Epidermal melanocyte (primary cell): ENCODE measurements around the gene PEPD.
A peak's percentile ranks its signal among the peaks of the same experiment; 100 is the strongest.

Experiments
- DNase-seq: peaks from one replicate; pipeline ENCODE4 v3.0.0; 2011; ENCODE audit warnings: low spot score; ENCODE audit not compliant: insufficient read length

Gene PEPD

GRCh38 chr19:33440241-33440640 lies 81.3 kb downstream of the PEPD start:
- no peak for DNase-seq

GRCh38 chr19:33438987-33439781 lies 82.4 kb downstream of the PEPD start:
- DNase-seq: no peak

DNA sequence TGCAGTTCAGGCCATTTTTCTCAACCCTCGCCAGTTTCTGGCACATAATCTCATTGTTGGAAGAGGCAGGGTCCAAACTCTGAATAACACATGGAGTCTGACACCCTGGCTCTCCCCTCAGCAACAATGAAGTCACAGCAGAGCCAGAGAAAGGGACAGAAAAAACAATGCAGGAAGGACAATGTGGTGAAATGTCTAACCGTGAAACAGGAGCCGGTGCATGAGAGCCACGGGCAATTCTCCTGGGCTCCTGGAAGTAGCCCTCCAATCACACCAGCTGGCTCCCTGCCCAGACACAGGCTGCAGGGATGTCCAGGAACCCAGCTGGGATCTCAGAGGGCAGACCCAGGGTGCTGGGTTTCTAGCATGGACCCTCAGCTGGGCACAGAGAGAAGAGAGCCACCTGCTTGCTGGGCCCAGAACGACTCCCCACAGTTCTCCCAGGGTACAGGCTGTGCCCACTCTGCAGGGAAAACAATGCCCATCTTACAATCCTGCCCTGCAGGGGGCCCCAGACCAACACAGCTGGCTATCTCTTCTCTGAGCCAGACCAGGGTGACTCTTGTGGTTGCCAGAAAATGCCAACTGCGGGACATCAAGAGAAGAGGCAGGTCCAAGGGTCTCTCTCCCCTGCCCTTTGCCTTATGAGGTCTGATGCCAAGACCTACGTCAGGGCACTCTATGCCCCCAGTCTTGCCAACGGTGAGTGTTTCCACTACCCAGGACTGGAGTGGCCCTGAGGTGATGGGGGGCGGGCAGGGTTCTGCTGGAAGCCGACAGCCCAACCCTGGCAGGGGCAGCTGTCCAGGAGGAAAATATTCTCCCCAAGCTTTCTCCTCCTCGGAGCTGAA lies 83.5 kb downstream of the PEPD start:
- peak; percentile 31 for DNase-seq

- no peak for DNase-seq
These were observed 84.2 kb downstream of the PEPD start for GRCh38 chr19:33437393-33437820.

DNA sequence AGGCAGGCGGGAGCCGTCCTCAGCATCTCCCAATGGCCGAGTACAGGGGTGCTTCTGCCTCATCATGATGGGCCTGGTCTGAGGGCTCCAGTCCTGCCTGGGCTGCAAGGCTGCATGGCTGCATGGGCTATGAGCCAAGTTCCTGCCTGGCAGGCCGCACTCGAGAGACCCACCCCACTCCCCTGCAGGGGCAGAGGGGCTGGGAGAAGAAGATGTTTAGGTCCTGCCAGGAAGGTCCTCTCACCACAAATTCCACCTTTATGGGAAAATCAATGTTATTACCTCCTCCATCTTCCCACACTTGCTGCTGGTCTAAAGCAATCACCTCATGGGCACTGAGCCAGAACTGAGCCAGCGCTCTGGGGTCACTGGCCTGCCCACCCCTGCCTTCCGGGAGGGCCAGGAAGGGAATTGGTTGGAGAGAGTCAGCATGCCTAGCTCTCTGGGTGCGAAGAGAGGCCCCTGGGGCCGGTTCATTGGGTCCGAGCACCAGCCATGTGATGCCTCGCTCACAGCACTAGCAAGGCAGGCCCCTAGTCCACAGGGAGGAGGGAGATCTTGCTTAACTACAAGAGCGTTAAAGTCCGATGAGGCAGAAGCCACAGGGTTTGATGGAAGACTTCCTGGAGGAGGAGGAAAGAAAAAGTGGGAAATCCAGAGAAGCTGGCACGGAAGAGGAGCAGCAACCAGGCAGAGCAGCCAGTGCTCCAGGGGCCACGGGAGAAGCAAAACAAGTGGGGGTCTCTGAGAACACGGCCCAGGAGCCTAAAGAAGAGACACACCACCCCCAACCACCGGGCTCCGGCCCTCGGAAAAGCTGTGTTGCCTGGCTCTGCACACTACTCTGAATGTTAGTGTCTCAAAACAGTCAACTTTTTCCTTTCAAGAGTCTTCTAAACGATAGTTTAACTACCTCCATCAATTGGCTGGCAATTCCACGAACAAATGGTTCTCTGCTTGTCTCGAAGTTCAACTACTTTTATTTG lies 84.9 kb downstream of the PEPD start:
- no peak for DNase-seq

DNA sequence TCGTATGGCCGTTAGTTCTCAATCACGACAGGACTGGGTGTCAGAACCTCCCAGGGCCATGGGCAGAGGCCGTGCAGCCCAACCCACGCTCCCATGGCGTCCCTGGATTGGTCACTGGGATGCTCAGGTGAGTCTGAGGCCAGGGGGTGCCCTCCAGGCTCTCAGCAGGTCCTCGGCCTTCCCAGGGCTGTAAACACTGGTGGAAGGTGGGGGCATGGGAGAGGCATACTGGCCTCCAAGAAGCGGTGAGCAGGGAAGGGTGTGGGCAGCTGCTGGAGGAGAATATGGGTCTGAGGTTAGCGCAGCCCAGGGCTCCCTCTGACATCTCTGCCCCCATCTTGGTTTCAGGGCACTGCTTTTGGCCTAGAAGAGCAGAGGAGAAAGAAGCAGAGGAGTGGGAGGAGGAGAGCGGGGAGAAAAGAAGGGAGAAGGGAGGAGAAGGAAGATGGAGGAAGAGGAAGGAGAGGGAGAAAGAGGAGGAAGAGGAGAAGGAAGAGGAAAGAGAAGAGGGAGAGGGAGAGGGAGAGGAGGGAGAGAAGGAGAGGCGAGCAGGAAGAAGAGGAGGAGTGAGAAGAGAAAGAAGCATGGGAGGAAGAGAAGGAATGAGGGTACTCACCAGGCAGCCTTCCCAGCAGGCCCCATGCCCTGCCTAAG lies 85.8 kb downstream of the PEPD start:
- DNase-seq: no peak

DNA sequence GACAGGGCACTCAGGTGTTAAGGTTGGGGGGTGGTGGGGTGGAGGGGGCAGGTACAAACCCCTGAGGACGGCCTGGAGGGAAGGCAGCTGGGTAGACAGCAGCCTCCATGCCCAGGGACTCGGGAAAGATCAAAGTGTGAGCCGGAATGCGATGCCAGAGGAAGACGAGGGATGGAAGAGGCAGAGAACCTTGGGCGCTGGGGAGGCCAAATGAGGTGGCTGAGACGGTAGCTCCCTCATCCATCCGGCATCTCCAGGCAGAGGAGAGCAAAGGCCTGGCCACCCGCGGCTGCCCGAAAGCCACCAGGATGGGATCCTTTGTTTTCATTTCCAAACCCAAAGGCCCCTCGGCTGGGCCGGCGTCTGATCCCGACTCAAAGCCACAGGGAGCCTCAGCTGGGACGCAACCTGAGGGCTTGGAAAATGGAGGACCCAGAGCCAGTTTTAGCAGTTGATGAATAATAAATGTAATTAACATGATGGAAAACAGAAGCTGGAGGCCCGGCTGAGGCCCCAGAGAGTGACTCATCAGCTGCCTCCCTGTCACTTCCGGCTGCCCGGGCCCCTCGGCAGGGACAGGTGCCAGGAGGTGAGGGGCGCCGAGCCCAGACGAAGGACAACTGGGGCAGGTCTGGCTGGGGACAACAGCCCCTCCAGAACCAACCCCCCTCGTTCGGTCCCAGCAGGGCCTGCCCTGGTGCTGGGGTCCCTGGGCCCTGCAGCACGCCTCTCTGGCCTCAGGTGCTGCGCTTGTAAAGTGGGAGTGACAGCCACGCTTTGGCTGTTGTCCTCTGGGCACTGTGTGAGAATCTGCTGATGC lies 86.5 kb downstream of the PEPD start:
- DNase-seq: no peak

DNA sequence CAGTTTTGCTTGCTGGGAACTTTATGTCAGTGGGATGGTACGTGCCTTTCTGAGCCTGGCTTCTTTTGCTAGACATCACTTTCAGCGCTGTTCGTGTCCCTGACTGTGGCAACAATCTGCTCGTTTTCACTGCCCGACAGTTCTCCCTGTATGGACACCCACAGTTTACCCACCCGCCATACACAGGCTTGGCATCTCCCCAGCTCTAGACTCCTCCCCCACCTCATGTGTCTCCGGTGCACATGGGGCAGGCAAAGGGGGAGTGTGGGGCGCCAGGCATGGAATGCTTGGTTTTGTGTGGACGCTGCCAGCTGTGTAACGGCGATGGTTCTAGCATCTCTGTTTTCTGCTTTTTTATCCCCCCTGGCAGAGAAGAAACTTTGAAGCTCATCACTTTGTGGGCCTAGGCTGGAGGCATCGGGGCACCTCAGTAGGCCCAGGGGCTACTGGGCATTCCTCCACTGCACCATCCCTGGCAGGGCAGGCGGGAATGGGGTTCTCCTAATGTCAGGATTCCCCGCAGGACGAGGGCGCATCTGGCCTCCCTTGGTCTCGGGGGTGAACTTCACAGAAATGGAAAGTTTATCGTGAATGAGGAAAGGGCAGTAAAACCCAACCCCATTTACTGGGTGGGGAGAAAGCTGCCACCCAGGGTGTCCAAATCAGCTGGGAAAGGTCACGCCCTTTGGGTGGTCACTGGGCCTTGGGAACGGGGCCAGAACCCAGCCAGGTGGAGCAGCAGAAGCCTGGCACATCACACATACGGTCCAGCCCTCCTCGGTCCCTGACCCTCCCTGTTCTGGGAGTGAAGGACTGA lies 87.3 kb downstream of the PEPD start:
- no peak for DNase-seq

- no peak for DNase-seq
These were observed 89.0 kb downstream of the PEPD start for GRCh38 chr19:33432446-33433170.

GRCh38 chr19:33432015-33432414 lies 89.6 kb downstream of the PEPD start:
- no peak for DNase-seq

GRCh38 chr19:33430674-33431277 lies 90.8 kb downstream of the PEPD start:
- peak; percentile 86 for DNase-seq

GRCh38 chr19:33429891-33430673 lies 91.5 kb downstream of the PEPD start:
- DNase-seq: no peak

DNA sequence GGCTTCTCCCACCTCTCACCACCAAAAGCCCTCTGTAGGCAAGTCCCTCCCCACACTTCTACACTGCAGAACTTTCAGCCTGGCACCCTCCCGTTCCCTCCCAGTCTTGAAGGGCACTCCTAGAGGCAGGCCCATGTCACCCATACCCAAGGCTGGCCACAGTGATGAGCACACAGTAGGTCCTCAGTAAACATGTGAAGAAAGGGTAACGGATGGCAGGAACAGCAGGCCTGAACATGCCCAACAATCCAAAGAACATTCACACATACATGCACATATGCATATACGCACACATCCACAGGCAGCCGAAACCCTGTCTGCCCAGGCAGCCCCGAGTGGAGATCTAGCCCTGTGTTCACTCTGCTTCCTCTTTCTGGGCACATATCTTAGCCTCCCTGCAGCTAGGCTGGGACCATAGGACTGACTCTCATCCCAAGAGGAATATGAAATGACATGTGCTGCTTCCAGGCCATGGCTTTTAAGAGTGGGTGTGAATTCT lies 92.9 kb downstream of the PEPD start:
- no peak for DNase-seq

- DNase-seq: no peak
These were observed 93.6 kb downstream of the PEPD start for GRCh38 chr19:33427801-33428626.

DNA sequence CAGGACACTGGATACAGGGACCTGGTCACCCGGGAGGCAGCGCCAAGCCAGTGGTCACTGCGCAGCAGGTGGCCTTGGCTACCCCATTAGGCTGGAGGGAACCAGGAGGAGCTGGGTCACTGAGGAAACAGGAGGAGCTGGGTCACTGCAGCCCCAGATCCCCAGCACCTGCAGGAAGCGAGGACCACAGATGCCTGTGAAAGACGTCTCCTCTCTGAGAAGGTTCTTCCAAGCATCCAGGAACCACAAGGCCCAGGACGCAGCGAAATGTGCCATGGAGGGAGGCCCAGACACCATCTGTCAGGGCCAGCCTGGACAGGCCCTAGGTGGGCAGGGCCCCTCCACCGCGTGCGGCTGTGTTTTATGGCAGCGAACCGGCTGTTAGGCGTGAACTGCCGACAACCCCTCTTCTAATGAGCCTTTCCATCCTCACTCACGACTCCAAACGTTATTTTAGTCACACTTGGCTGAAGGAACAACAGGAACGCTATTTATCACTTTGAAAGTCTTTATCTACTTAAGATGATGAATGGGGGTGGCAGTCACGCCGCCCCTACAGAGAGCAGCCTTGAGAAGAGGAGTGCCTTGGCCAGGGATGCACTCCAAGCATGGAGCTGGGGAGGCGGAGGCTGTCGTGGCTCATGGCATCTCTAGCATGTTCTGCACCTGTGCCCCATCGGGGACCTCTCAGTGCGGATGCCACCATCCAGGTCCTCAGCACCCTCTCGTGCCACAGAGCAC lies 94.8 kb downstream of the PEPD start:
- DNase-seq: no peak
